Mesothelial cell of epicardium (in vitro differentiated cells): ENCODE measurements around the gene PSMB8. TPM values are rescaled to one million over a fixed set of nuclear protein-coding genes. Genes with fewer than 3 reads are reported as not detected.

Source experiments
- DNase-seq, 2 experiments: peaks; one replicate each; pipeline ENCODE4 v3.0.0; 2021; ENCODE audit warnings: low spot score in 2 of 2; ENCODE audit not compliant: unreplicated experiment in 2 of 2
- H3K27ac Mint-ChIP-seq: 2 replicates; pipeline ENCODE4 v1.8.0; 2021; ENCODE audit warnings: mixed read lengths
- H3K27me3 Mint-ChIP-seq: 2 replicates; pipeline ENCODE4 v1.8.0; 2021; ENCODE audit warnings: low read depth, mixed read lengths
- H3K36me3 Mint-ChIP-seq: 2 replicates; pipeline ENCODE4 v1.8.0; 2021; ENCODE audit warnings: mixed read lengths
- H3K4me1 Mint-ChIP-seq: 2 replicates; pipeline ENCODE4 v1.8.0; 2021; ENCODE audit warnings: mixed read lengths
- H3K4me3 Mint-ChIP-seq: 2 replicates; pipeline ENCODE4 v1.8.0; 2021; ENCODE audit warnings: mild to moderate bottlenecking, moderate library complexity, mixed read lengths
- H3K9me3 Mint-ChIP-seq: 2 replicates; pipeline ENCODE4 v1.8.0; 2021; ENCODE audit warnings: mixed read lengths
- CTCF ChIP-seq: fragments of 200-600 bp; sonication (generic); IDR thresholded peaks from one replicate; pipeline ENCODE4 v1.5.0; 2021; ENCODE audit warnings: antibody characterized with exemption; ENCODE audit not compliant: unreplicated experiment
- total RNA-seq: library from RNA; stranded (reverse); gene quantifications from 3 replicates; pipeline ENCODE4 v1.2.1, GENCODE V29; 2021

The PSMB8 gene
- total RNA-seq, 1 donor from 2014 or later = 14.2 TPM

DNA sequence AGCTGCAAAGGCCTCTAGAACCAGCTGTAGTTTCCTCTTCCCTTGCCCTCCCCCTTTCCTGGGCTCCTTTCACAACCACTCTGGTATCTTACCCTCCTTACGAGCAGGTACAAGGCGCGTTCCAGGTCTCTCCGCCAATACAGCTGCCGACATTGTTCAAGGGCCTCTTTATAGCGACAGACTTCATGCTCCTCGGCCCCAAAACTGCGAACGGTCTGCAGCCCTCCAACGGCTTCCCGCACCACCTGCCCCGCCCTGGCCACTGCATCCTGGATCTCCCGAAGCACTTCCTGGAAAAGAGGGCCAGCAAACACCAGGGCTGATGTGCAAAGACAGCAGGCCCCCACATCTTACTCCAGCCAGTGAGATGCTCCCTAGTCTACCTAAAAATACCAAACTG is 11.3 kb downstream of the PSMB8 start:
- no peak for TF ChIP-seq CTCF
- Mint-ChIP-seq H3K9me3 (no peaks in the 10 kb centered on the region), H3K4me3 (no peak overlapping the region), H3K4me1 (peaks cover 10% of the 10 kb centered on the region), H3K27me3 (no peaks in the 10 kb centered on the region), H3K36me3 (peaks cover 17% of the 10 kb centered on the region), H3K27ac (no peak overlapping the region)
- no peak for DNase-seq

GRCh38 chr6:32830936-32831335 is 12.9 kb downstream of the PSMB8 start:
- Mint-ChIP-seq H3K4me1 (peaks cover 6% of the 10 kb centered on the region), H3K4me3 (no peak overlapping the region), H3K9me3 (no peaks in the 10 kb centered on the region), H3K36me3 (peaks cover 17% of the 10 kb centered on the region), H3K27ac (no peak overlapping the region), H3K27me3 (peaks cover 3% of the 10 kb centered on the region)
- no peak for TF ChIP-seq CTCF
- no peak for DNase-seq

DNA sequence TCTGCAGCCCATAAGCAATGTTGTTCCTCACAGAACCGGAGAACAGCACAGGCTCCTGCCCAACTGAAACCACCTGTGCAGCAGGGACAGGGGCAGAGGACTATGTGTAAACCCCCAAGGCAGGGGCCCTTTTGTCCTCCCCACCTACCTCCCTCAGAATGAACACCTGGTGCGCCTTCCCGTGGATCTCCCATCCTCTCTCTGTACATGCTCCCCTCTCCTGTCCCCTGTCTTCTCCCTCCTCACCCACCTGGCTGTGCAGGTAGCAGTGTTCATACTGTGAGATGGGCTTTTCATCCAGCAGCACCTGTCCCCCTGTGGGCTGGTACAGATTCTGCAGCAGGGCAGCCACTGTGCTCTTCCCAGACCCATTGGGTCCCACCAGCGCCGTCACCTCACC is 13.8 kb downstream of the PSMB8 start:
- Mint-ChIP-seq H3K4me3 (no peak overlapping the region), H3K27ac (no peak overlapping the region), H3K36me3 (peaks cover 17% of the 10 kb centered on the region), H3K27me3 (peaks cover 3% of the 10 kb centered on the region), H3K4me1 (peaks cover 6% of the 10 kb centered on the region), H3K9me3 (no peaks in the 10 kb centered on the region)
- no peak for TF ChIP-seq CTCF
- DNase-seq = no peak

DNA sequence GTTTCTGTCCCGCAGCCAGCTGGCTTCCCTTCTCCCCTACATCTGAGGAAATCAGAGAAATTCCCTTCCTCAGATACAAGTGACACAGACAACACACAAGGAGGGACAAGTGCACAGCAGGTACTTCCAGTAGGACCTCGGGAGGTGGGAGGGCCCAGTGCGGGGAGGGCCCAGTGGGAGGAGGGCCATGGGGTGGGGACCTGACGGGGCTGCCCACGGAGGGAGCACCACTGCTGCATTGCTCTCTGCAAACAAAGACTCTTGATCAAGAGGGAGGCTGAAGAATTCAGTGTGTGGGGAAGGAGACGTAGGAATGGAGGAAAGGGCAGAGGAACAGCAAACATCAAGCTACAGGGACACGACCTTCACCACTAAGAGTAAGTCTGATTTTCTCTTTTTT is 14.4 kb downstream of the PSMB8 start:
- Mint-ChIP-seq H3K27me3 (peaks cover 3% of the 10 kb centered on the region), H3K27ac (no peak overlapping the region), H3K36me3 (peaks cover 14% of the 10 kb centered on the region), H3K4me3 (no peak overlapping the region), H3K4me1 (peaks cover 6% of the 10 kb centered on the region), H3K9me3 (no peaks in the 10 kb centered on the region)
- no peak for TF ChIP-seq CTCF
- no peak for DNase-seq

- H3K9me3 Mint-ChIP-seq = no peaks in the 10 kb centered on the region
- H3K27me3 Mint-ChIP-seq = peaks cover 3% of the 10 kb centered on the region
- peaks cover 6% of the 10 kb centered on the region for H3K4me1 Mint-ChIP-seq
- DNase-seq = no peak
- no peak overlapping the region for H3K4me3 Mint-ChIP-seq
- TF ChIP-seq CTCF = no peak
- peaks cover 7% of the 10 kb centered on the region for H3K36me3 Mint-ChIP-seq
- H3K27ac Mint-ChIP-seq = no peak overlapping the region
Observed at GRCh38 chr6:32827025-32827424, 16.8 kb downstream of the PSMB8 start.

DNA sequence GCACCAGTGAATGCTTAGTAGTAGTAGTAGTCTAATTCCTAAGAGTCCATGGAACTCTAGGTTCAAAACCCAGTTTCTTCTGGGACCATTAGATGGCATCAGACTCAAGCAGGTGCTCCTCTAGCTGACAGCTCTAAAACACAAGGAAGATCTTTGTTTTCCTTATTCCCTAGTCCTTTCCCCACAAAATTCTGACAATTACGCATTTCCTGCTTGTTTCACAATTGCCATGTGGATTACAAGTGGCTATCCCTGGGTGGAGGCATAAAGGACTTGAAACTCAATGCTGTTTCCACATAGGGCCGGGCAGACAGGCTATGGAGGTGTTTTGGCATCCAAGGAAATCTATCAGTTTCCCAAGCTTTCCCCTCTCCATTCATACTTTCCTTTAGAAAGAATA is 17.9 kb downstream of the PSMB8 start:
- Mint-ChIP-seq H3K36me3 (peaks cover 7% of the 10 kb centered on the region), H3K9me3 (no peaks in the 10 kb centered on the region), H3K27me3 (peaks cover 3% of the 10 kb centered on the region), H3K27ac (no peak overlapping the region), H3K4me3 (no peak overlapping the region), H3K4me1 (peaks cover 6% of the 10 kb centered on the region)
- TF ChIP-seq CTCF = no peak
- no peak for DNase-seq
